KOPT-K1 (cell line): ENCODE data around the gene GPX5.

Experiments used
- H3K27ac ChIP-seq: fragments of 200-600 bp; sonication (generic); 2 replicates; pipeline ENCODE4 v1.5.1; 2016; ENCODE audit warnings: antibody characterized with exemption, mild to moderate bottlenecking, low read depth, low read length; ENCODE audit not compliant: poor library complexity, severe bottlenecking
- H3K36me3 ChIP-seq: fragments of 200-600 bp; sonication (generic); 2 replicates; pipeline ENCODE4 v1.5.1; 2017; ENCODE audit warnings: antibody characterized with exemption, mild to moderate bottlenecking, low read length, moderate library complexity; ENCODE audit not compliant: insufficient read depth
- H3K9me3 ChIP-seq: fragments of 200-600 bp; sonication (generic); 2 replicates; pipeline ENCODE4 v1.5.1; 2017; ENCODE audit warnings: antibody characterized with exemption, low read length, mild to moderate bottlenecking; ENCODE audit not compliant: insufficient read depth, poor library complexity, severe bottlenecking

The GPX5 gene

DNA sequence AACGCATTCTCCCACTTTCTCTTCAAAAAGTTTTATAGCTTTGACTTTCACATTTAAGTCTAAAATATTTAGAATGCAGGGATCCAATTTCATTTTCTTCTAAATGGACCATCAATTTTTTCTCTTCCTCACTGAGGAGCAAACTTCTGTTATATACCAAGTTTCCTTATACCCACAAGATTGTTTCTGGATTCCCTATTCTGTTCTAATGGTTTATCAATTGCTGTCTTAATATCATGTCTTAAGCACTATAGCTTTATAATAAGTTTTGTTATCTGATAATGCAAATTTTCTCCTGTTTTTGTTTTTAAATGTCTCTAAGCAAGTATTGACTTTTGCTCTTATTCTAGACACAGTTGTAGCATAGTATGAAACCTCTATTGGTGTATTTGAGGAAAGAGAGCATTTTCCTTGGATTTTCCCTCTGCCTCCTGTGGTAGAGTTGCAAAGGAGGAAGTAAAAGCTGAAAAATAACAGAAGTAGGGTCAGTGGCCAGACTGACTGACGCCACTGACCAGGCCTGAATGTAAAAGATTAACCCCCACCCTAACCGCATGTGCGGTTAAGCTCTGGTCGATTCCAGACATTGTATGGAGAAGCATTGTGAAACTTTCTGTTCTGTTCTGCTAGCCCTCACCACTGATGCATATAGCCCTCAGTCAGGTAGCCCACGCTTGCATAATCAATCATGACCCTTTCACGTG, 40.3 kb downstream of the GPX5 start:
- H3K9me3 ChIP-seq: peaks cover 13% of the 10 kb centered on the region
- H3K36me3 ChIP-seq: no peaks in the 10 kb centered on the region
- H3K27ac ChIP-seq: no peak overlapping the region

DNA sequence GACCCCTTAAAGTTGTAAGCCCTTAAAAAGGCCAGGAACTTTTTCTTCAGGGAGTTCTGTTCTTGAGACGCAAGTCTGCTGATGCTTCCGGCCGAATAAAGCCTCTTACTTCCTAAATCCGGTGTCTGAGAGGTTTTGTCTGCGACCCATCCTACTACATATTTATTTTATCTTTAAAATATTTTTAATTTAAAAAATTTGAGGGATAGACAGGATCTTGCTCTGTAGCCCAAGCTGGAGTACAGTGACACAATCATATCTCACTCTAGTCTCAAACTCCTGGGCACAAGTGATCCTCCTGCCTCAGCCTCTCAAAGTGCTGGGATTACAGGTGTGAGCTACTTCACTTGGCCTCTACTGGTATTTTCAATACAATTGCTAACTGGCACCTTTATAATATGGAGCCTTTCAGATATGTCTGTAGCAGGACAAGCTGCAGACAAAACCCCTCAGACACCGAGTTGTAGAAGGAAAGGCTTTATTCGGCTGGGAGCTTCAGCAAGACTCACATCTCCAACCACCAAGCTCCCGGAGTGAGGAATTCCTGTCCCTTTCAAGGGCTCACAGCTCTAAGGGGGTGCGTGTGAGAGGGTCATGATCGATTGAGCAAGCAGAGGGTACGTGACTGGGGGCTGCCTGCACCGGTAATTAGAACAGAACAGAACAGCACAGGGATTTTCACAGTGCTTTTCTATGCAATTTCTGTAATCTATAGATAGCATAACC, 41.0 kb downstream of the GPX5 start:
- Histone ChIP-seq H3K36me3 (no peaks in the 10 kb centered on the region), H3K27ac (no peak overlapping the region), H3K9me3 (peaks cover 13% of the 10 kb centered on the region)

DNA sequence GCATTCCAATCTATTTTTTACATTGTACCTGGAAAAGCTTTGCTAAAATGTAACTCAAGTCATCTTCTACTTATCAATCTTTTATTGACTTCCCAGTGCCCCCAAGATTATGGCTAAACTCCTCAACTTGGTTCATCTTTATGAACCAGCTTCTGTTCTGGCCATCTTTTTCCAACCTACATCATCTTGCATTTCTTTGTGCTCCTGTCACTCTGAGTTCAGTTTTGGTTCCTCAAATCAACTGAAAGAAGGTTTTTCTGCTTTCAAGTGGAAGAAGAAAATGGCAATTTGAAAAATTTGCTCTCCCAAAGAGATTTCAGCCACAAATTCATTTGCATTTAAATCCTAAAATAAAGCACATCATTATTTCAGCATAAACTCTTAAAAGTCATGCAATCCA, 41.8 kb downstream of the GPX5 start:
- H3K9me3 ChIP-seq: peaks cover 13% of the 10 kb centered on the region
- no peak overlapping the region for H3K27ac ChIP-seq
- no peaks in the 10 kb centered on the region for H3K36me3 ChIP-seq

DNA sequence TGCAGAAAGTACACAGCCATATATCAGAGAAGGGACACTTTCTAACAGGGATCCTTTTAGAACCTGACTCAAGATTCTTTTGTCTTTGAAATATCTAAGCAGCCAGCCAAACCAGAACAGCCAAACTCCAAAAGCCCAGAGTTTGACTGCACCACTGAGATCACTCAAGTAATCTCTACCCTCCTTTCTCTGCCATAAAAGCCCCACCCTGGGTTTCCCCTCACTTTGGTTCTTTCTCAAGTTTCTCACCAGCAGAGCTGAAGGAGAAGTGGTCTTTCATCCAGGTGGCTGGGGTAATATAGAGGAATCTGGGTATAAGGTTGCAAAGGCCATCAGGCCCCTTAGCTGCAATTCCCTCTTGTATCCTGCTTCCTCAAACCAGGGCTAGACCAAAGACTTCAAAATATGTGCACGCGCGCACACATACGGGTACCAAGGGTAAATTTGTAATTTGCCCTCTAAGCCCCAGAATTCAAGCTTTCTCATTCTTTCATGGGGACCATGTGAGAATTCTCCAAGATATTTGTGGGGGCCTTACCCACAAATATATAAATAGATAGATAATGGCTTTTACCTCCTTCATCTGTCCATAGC, 42.9 kb downstream of the GPX5 start:
- H3K9me3 ChIP-seq: peaks cover 13% of the 10 kb centered on the region
- H3K36me3 ChIP-seq: no peaks in the 10 kb centered on the region
- H3K27ac ChIP-seq: no peak overlapping the region

DNA sequence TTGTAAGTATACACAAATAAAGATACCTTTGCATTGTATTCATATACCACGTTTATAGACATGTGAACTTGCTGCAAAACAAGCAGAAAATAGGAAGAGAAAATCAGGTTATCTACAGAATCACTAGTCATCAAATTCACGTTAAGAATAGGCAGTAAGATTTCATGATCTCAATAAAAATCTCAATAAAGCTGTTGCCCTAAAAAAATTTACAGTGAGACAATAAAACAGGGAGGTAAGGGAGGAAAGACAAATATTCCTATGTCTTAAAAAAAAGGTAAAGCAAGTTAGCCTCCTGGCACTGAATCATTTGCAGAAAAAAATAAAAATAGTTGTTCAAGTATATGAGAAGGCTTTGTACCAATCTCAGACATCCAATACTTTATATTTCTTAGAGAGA, 44.1 kb downstream of the GPX5 start:
- Histone ChIP-seq H3K9me3 (peaks cover 13% of the 10 kb centered on the region), H3K36me3 (no peaks in the 10 kb centered on the region), H3K27ac (no peak overlapping the region)

DNA sequence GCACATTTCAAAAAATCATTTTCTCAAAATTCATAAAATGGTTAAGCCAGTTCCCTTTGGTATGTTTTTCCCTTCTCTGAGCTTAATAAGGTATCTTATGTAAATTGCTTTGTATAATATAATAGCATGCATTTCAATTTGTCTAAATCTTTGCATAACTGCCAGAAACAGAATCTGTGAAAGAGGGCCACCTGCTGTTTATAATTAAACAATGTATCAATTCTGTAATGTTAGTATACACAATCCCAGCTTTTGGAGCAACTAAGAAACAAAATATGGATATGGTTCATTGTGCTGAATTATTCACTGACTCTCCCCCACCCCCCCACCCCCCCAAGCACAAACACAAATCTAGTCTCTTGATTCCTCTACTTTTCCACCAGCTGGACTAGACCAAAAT, 54.8 kb downstream of the GPX5 start:
- Histone ChIP-seq H3K9me3 (no peaks in the 10 kb centered on the region), H3K27ac (no peak overlapping the region), H3K36me3 (no peaks in the 10 kb centered on the region)

DNA sequence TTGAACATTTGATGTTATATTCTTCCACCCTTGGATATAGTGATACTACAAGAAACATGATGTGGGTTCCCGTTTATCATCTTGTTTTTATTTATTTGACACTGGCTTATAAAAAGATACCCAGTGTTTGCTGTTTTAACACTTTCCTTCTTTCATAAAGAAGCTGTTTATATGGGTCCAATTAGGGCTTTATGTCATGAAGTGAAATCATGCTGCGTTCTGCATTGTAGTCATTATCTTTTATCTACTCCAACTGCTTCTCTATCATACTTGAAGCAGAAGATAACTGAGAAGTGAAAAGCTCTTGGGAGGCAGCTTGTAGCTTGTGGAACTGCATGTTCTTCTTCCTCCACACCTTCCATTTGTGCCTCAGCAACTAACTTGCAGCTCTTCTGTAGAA, 57.8 kb downstream of the GPX5 start:
- H3K27ac ChIP-seq: no peak overlapping the region
- H3K9me3 ChIP-seq: no peaks in the 10 kb centered on the region
- H3K36me3 ChIP-seq: no peaks in the 10 kb centered on the region
